Natural killer cell treated with Interleukin-12 subunit alpha and Interleukin-12 subunit beta and Interleukin-15 and Interleukin-18, amount 100 ng/mL, for 72 hours (primary cell): ENCODE measurements around the gene GMFB. TPM values are rescaled to one million over a fixed set of nuclear protein-coding genes. Genes with fewer than 3 reads are reported as not detected.
A peak's percentile ranks its signal among the peaks of the same experiment; 100 is the strongest.
"Not testable (repeated sequence)": the region's sequence is repeated elsewhere in the genome, so short reads cannot be mapped to it uniquely, and the experiment has no call there.

Experiments used
- ATAC-seq, 2 donors: fragments of 150-1000 bp; cut with Tn5 transposase in 1 of 2; sonication (Bioruptor Pico), chemical (Tn5 transposase) in 1 of 2; 2 replicates each; pipeline ENCODE4 v1.10.0; 2021
- DNase-seq: peaks from one replicate; pipeline ENCODE4 v3.0.0; 2022; ENCODE audit warnings: low spot score
- H3K27ac Mint-ChIP-seq, 2 donors: 1 replicate in 1 of 2; 2 replicates in 1 of 2; pipeline ENCODE4 v1.8.0; 2022; ENCODE audit warnings: mixed read lengths in 2 of 2, mild to moderate bottlenecking in 1 of 2, moderate library complexity in 1 of 2
- H3K27me3 Mint-ChIP-seq, 2 donors: 1 replicate in 1 of 2; 2 replicates in 1 of 2; pipeline ENCODE4 v1.8.0; 2022; ENCODE audit warnings: mixed read lengths in 2 of 2
- H3K36me3 Mint-ChIP-seq: one replicate; pipeline ENCODE4 v1.8.0; 2022; ENCODE audit warnings: mixed read lengths
- H3K4me1 Mint-ChIP-seq, 2 donors: 1 replicate in 1 of 2; 2 replicates in 1 of 2; pipeline ENCODE4 v1.8.0; 2022; ENCODE audit warnings: low read depth in 2 of 2, mixed read lengths in 2 of 2, mild to moderate bottlenecking in 1 of 2
- H3K4me3 Mint-ChIP-seq: one replicate; pipeline ENCODE4 v1.8.0; 2022; ENCODE audit warnings: mixed read lengths
- H3K9me3 Mint-ChIP-seq: 2 replicates; pipeline ENCODE4 v1.8.0; 2022; ENCODE audit warnings: mixed read lengths
- total RNA-seq, 2 donors: library from RNA; stranded (reverse); gene quantifications; one replicate each; pipeline ENCODE4 v1.2.3, GENCODE V29; 2022

Gene GMFB
- total RNA-seq, 2 donors from 2014 or later, result 29.7 to 43.9 TPM

GRCh38 chr14:54467280-54467679, 21.5 kb downstream of the GMFB start:
- H3K4me3 Mint-ChIP-seq, result no peak overlapping the region
- ATAC-seq (no peak), DNase-seq (no peak)
- H3K27ac Mint-ChIP-seq, result no peak overlapping the region
- H3K36me3 Mint-ChIP-seq, result peaks cover 12% of the 10 kb centered on the region
- peaks cover 7% of the 10 kb centered on the region for H3K9me3 Mint-ChIP-seq
- H3K27me3 Mint-ChIP-seq, result peaks cover 0 to 7% of the 10 kb centered on the region in 2 donors
- H3K4me1 Mint-ChIP-seq, result no peaks in the 10 kb centered on the region

GRCh38 chr14:54465654-54466053, 23.1 kb downstream of the GMFB start:
- Mint-ChIP-seq H3K9me3 (peaks cover 7% of the 10 kb centered on the region), H3K27ac (no peak overlapping the region), H3K4me3 (no peak overlapping the region), H3K4me1 (no peaks in the 10 kb centered on the region), H3K27me3 (peaks cover 0 to 7% of the 10 kb centered on the region in 2 donors), H3K36me3 (peaks cover 12% of the 10 kb centered on the region)
- ATAC-seq, result no peak
- no peak for DNase-seq

- no peaks in the 10 kb centered on the region for H3K4me1 Mint-ChIP-seq
- peaks cover 0 to 7% of the 10 kb centered on the region in 2 donors for H3K27me3 Mint-ChIP-seq
- no peak overlapping the region for H3K4me3 Mint-ChIP-seq
- no peak overlapping the region for H3K27ac Mint-ChIP-seq
- H3K9me3 Mint-ChIP-seq, result no peaks in the 10 kb centered on the region
- DNase-seq (no peak), ATAC-seq (no peak)
- peaks cover 2% of the 10 kb centered on the region for H3K36me3 Mint-ChIP-seq
Observed at GRCh38 chr14:54462048-54462447, 26.7 kb downstream of the GMFB start.

- H3K27ac Mint-ChIP-seq, result no peak overlapping the region
- no peak for ATAC-seq
- no peaks in the 10 kb centered on the region for H3K4me1 Mint-ChIP-seq
- H3K27me3 Mint-ChIP-seq, result peaks cover 0 to 7% of the 10 kb centered on the region in 2 donors
- DNase-seq, result no peak
- no peaks in the 10 kb centered on the region for H3K36me3 Mint-ChIP-seq
- no peaks in the 10 kb centered on the region for H3K9me3 Mint-ChIP-seq
- H3K4me3 Mint-ChIP-seq, result no peak overlapping the region
Observed at GRCh38 chr14:54459106-54459505, 29.7 kb downstream of the GMFB start.

- DNase-seq, H3K27ac Mint-ChIP-seq, H3K4me3 Mint-ChIP-seq, H3K9me3 Mint-ChIP-seq, H3K27me3 Mint-ChIP-seq, H3K36me3 Mint-ChIP-seq, ATAC-seq, H3K4me1 Mint-ChIP-seq: not testable (repeated sequence)
Observed at GRCh38 chr14:54458536-54458935, 30.2 kb downstream of the GMFB start.

GRCh38 chr14:54457609-54457996, 31.2 kb downstream of the GMFB start:
- Mint-ChIP-seq H3K27me3 (peaks cover 0 to 2% of the 10 kb centered on the region in 2 donors), H3K4me3 (no peak overlapping the region), H3K36me3 (no peaks in the 10 kb centered on the region), H3K9me3 (no peaks in the 10 kb centered on the region), H3K4me1 (no peaks in the 10 kb centered on the region), H3K27ac (no peak overlapping the region)
- ATAC-seq (no peak), DNase-seq (no peak)

GRCh38 chr14:54456820-54457608, 31.8 kb downstream of the GMFB start:
- not testable (repeated sequence) for H3K36me3 Mint-ChIP-seq, H3K27ac Mint-ChIP-seq

GRCh38 chr14:54455363-54455762, 33.4 kb downstream of the GMFB start:
- ATAC-seq (no peak), DNase-seq (no peak)
- H3K27me3 Mint-ChIP-seq, result no peaks in the 10 kb centered on the region
- no peak overlapping the region for H3K4me3 Mint-ChIP-seq
- no peaks in the 10 kb centered on the region for H3K36me3 Mint-ChIP-seq
- no peak overlapping the region for H3K27ac Mint-ChIP-seq
- H3K9me3 Mint-ChIP-seq, result no peaks in the 10 kb centered on the region
- no peaks in the 10 kb centered on the region for H3K4me1 Mint-ChIP-seq

More at GRCh38 chr14:54456820-54457608, 31.8 kb downstream of the GMFB start:
- not testable (repeated sequence) for H3K4me3 Mint-ChIP-seq, H3K9me3 Mint-ChIP-seq, H3K27me3 Mint-ChIP-seq, ATAC-seq, H3K4me1 Mint-ChIP-seq, DNase-seq

GRCh38 chr14:54453990-54454389, 34.8 kb downstream of the GMFB start:
- not testable (repeated sequence) for ATAC-seq, H3K36me3 Mint-ChIP-seq, H3K4me3 Mint-ChIP-seq, H3K27ac Mint-ChIP-seq, H3K9me3 Mint-ChIP-seq, H3K27me3 Mint-ChIP-seq, DNase-seq, H3K4me1 Mint-ChIP-seq

- Mint-ChIP-seq H3K4me3 (no peak overlapping the region), H3K27ac (no peak overlapping the region)
Observed at GRCh38 chr14:54453252-54453651, 35.5 kb downstream of the GMFB start.

GRCh38 chr14:54451961-54452360, 36.8 kb downstream of the GMFB start:
- ATAC-seq, result no peak
- no peaks in the 10 kb centered on the region for H3K4me1 Mint-ChIP-seq
- H3K27me3 Mint-ChIP-seq, result peaks cover 10 to 18% of the 10 kb centered on the region in 2 donors
- no peaks in the 10 kb centered on the region for H3K9me3 Mint-ChIP-seq
- no peak overlapping the region for H3K4me3 Mint-ChIP-seq
- DNase-seq, result no peak
- H3K27ac Mint-ChIP-seq, result no peak overlapping the region
- no peaks in the 10 kb centered on the region for H3K36me3 Mint-ChIP-seq

More at GRCh38 chr14:54453252-54453651, 35.5 kb downstream of the GMFB start:
- Mint-ChIP-seq H3K27me3 (peaks cover 6 to 12% of the 10 kb centered on the region in 2 donors), H3K9me3 (no peaks in the 10 kb centered on the region), H3K4me1 (no peaks in the 10 kb centered on the region), H3K36me3 (no peaks in the 10 kb centered on the region)
- DNase-seq (no peak), ATAC-seq (no peak)

- Mint-ChIP-seq H3K4me1 (no peaks in the 10 kb centered on the region), H3K9me3 (no peaks in the 10 kb centered on the region), H3K4me3 (no peak overlapping the region), H3K27me3 (peaks cover 13 to 20% of the 10 kb centered on the region in 2 donors), H3K27ac (no peak overlapping the region), H3K36me3 (no peaks in the 10 kb centered on the region)
- ATAC-seq, result no peak
- DNase-seq, result no peak
Observed at GRCh38 chr14:54451121-54451601, 37.6 kb downstream of the GMFB start.

- no peaks in the 10 kb centered on the region for H3K36me3 Mint-ChIP-seq
- ATAC-seq (no peak), DNase-seq (no peak)
- H3K4me1 Mint-ChIP-seq, result no peaks in the 10 kb centered on the region
- no peaks in the 10 kb centered on the region for H3K9me3 Mint-ChIP-seq
- no peak overlapping the region for H3K4me3 Mint-ChIP-seq
- no peak overlapping the region for H3K27ac Mint-ChIP-seq
- peaks cover 15 to 26% of the 10 kb centered on the region in 2 donors for H3K27me3 Mint-ChIP-seq
Observed at GRCh38 chr14:54450535-54450934, 38.2 kb downstream of the GMFB start.

GRCh38 chr14:54447231-54447692, 41.5 kb downstream of the GMFB start:
- H3K36me3 Mint-ChIP-seq, result no peaks in the 10 kb centered on the region
- DNase-seq (no peak), ATAC-seq (peak; percentile 81 to 87)
- H3K4me1 Mint-ChIP-seq, result peaks cover 0 to under 1% of the 10 kb centered on the region in 2 donors
- no peaks in the 10 kb centered on the region for H3K9me3 Mint-ChIP-seq
- no peak overlapping the region for H3K27ac Mint-ChIP-seq
- H3K4me3 Mint-ChIP-seq, result no peak overlapping the region
- peaks cover 20 to 26% of the 10 kb centered on the region in 2 donors for H3K27me3 Mint-ChIP-seq
